MM.1S (cell line): Measurements from ENCODE around the gene ANXA7.

ENCODE experiments used
- DNase-seq: peaks from one replicate; pipeline ENCODE4 v3.0.0-alpha.2; 2015
- H2AFZ ChIP-seq: fragments of 300-600 bp; sonication (generic); 2 replicates; pipeline ENCODE4 v1.6.0; 2016; ENCODE audit warnings: antibody characterized with exemption, low read length
- H3F3A ChIP-seq: fragments of 300-600 bp; sonication (generic); 2 replicates; pipeline ENCODE4 v1.6.1; 2016; ENCODE audit warnings: mild to moderate bottlenecking, antibody characterized with exemption, low read length, moderate library complexity, mixed read lengths; ENCODE audit not compliant: insufficient read depth
- H3K27ac ChIP-seq: fragments of 300-600 bp; sonication (generic); 2 replicates; pipeline ENCODE4 v1.5.1; 2016; ENCODE audit warnings: mild to moderate bottlenecking, low read length
- H3K27me3 ChIP-seq: fragments of 300-600 bp; sonication (generic); replicated peaks from 2 replicates; pipeline ENCODE4 v1.6.0; 2016; ENCODE audit warnings: low read length; ENCODE audit not compliant: insufficient read depth
- H3K36me3 ChIP-seq: fragments of 300-600 bp; sonication (generic); replicated peaks from 2 replicates; pipeline ENCODE4 v1.6.1; 2016; ENCODE audit warnings: mild to moderate bottlenecking, low read length, mixed read lengths; ENCODE audit not compliant: insufficient read depth
- H3K4me1 ChIP-seq: fragments of 300-600 bp; sonication (generic); 2 replicates; pipeline ENCODE4 v1.6.1; 2016; ENCODE audit warnings: low read length, mixed read lengths
- H3K4me2 ChIP-seq: fragments of 300-600 bp; sonication (generic); 2 replicates; pipeline ENCODE4 v1.6.0; 2016; ENCODE audit warnings: low read depth, low read length
- H3K4me3 ChIP-seq: fragments of 300-600 bp; sonication (generic); 2 replicates; pipeline ENCODE4 v1.5.1; 2016; ENCODE audit warnings: low read length, mixed read lengths
- H3K79me2 ChIP-seq: fragments of 300-600 bp; sonication (generic); 2 replicates; pipeline ENCODE4 v1.6.1; 2016; ENCODE audit warnings: mixed run types, low read length, mixed read lengths
- H3K9ac ChIP-seq: fragments of 300-600 bp; sonication (generic); 2 replicates; pipeline ENCODE4 v1.6.1; 2016; ENCODE audit warnings: low read length, mixed read lengths
- H3K9me2 ChIP-seq: fragments of 300-600 bp; sonication (generic); replicated peaks from 2 replicates; pipeline ENCODE4 v1.6.1; 2016; ENCODE audit warnings: mild to moderate bottlenecking, low read length, mixed read lengths; ENCODE audit not compliant: insufficient read depth
- H3K9me3 ChIP-seq: fragments of 300-600 bp; sonication (generic); replicated peaks from 2 replicates; pipeline ENCODE4 v1.6.1; 2016; ENCODE audit warnings: mild to moderate bottlenecking, low read length, mixed read lengths; ENCODE audit not compliant: insufficient read depth
- H4K20me1 ChIP-seq: fragments of 300-600 bp; sonication (generic); 2 replicates; pipeline ENCODE4 v1.6.1; 2016; ENCODE audit warnings: mild to moderate bottlenecking, low read length, moderate library complexity, mixed read lengths; ENCODE audit not compliant: insufficient read depth
- CTCF ChIP-seq: fragments of 300-600 bp; sonication (generic); IDR thresholded peaks from 2 replicates; pipeline ENCODE4 v1.5.1; 2016; ENCODE audit warnings: antibody characterized with exemption, low read length, mixed read lengths
- EZH2 ChIP-seq: fragments of 300-600 bp; sonication (generic); optimal IDR thresholded peaks from 2 replicates; pipeline ENCODE3; 2017; ENCODE audit warnings: low read depth, mild to moderate bottlenecking, antibody characterized with exemption, low read length, mixed read lengths
- EZH2phosphoT487 ChIP-seq: fragments of 300-600 bp; sonication (generic); IDR thresholded peaks from 2 replicates; pipeline ENCODE4 v1.6.1; 2018; ENCODE audit warnings: antibody characterized with exemption, low read length

ANXA7 gene

GRCh38 chr10:73386583-73386982 lies 27.3 kb downstream of the ANXA7 start:
- H3K4me2 ChIP-seq: no peak overlapping the region
- H3K79me2 ChIP-seq: peaks cover 10% of the 10 kb centered on the region; the same call in 1 of the 2 replicates
- no peak overlapping the region for H3K9ac ChIP-seq
- no peak overlapping the region for H2AFZ ChIP-seq
- no peak overlapping the region for H3K27ac ChIP-seq
- H3K4me1 ChIP-seq: no peaks in the 10 kb centered on the region
- TF ChIP-seq CTCF (no peak), EZH2phosphoT487 (no peak), EZH2 (no peak)
- no peak for DNase-seq
- H3K9me3 ChIP-seq: no peaks in the 10 kb centered on the region
- peaks cover 24% of the 10 kb centered on the region for H3K36me3 ChIP-seq
- no peaks in the 10 kb centered on the region; the same call in 1 of the 2 replicates for H4K20me1 ChIP-seq
- H3K27me3 ChIP-seq: no peaks in the 10 kb centered on the region
- H3K9me2 ChIP-seq: no peaks in the 10 kb centered on the region
- no peak overlapping the region for H3K4me3 ChIP-seq
- no peaks in the 10 kb centered on the region for H3F3A ChIP-seq

GRCh38 chr10:73379064-73379748 lies 34.7 kb downstream of the ANXA7 start:
- H3F3A ChIP-seq: no peaks in the 10 kb centered on the region
- H3K4me2 ChIP-seq: no peak overlapping the region
- DNase-seq: peak; percentile 29
- no peaks in the 10 kb centered on the region for H3K9me2 ChIP-seq
- no peak overlapping the region for H3K9ac ChIP-seq
- H3K27ac ChIP-seq: no peak overlapping the region
- H3K27me3 ChIP-seq: no peaks in the 10 kb centered on the region
- peaks cover 5% of the 10 kb centered on the region for H4K20me1 ChIP-seq
- no peaks in the 10 kb centered on the region for H3K9me3 ChIP-seq
- no peaks in the 10 kb centered on the region for H3K79me2 ChIP-seq
- H2AFZ ChIP-seq: no peak overlapping the region
- no peak overlapping the region for H3K4me3 ChIP-seq
- no peak for TF ChIP-seq CTCF
- TF ChIP-seq EZH2: no peak
- no peak for TF ChIP-seq EZH2phosphoT487
- no peaks in the 10 kb centered on the region for H3K4me1 ChIP-seq
- peaks cover 15% of the 10 kb centered on the region for H3K36me3 ChIP-seq

- H3F3A ChIP-seq: no peaks in the 10 kb centered on the region
- H3K4me2 ChIP-seq: no peak overlapping the region
- H3K27ac ChIP-seq: no peak overlapping the region
- H3K36me3 ChIP-seq: peaks cover 8% of the 10 kb centered on the region; the same call in 1 of the 2 replicates
- no peak overlapping the region for H3K9ac ChIP-seq
- H2AFZ ChIP-seq: no peak overlapping the region
- H3K4me3 ChIP-seq: no peak overlapping the region
- DNase-seq: no peak
- H3K9me3 ChIP-seq: no peaks in the 10 kb centered on the region
- no peaks in the 10 kb centered on the region for H3K27me3 ChIP-seq
- H3K4me1 ChIP-seq: no peaks in the 10 kb centered on the region
- H4K20me1 ChIP-seq: peaks cover 5% of the 10 kb centered on the region
- no peaks in the 10 kb centered on the region for H3K79me2 ChIP-seq
- H3K9me2 ChIP-seq: no peaks in the 10 kb centered on the region
- TF ChIP-seq EZH2: no peak
- TF ChIP-seq EZH2phosphoT487: no peak
- no peak for TF ChIP-seq CTCF
Measured at GRCh38 chr10:73376679-73377078, 37.2 kb downstream of the ANXA7 start.
